Gastrocnemius medialis (tissue), 4 donors: ENCODE data around the gene CUTC. TPM values are rescaled to one million over a fixed set of nuclear protein-coding genes. Genes with fewer than 3 reads are reported as not detected.

Experiments used
- ATAC-seq, 2 donors: fragments of 150-250 bp; one replicate each; pipeline ENCODE4 v1.9.1; 2016
- DNase-seq, 2 donors: peaks; one replicate each; pipeline ENCODE4 v3.0.0-alpha.2; 2019
- H3K27ac ChIP-seq, 4 donors: fragments of 200-600 bp; sonication (generic); 1 replicate in 1 of 4; 2 replicates in 3 of 4; pipeline ENCODE4 v1.5.1; 2016 to 2018; ENCODE audit warnings: mild to moderate bottlenecking in 2 of 4, moderate library complexity in 1 of 4
- H3K27me3 ChIP-seq, 3 donors: fragments of 200-600 bp; sonication (generic) in 2 of 3; 1 replicate in 1 of 3; 2 replicates in 2 of 3; pipeline versions ENCODE4 v1.5.1 to v1.6.0; 2016 to 2019; ENCODE audit warnings: mild to moderate bottlenecking in 1 of 3, moderate library complexity in 1 of 3
- H3K36me3 ChIP-seq, 2 donors: fragments of 200-600 bp; sonication (generic) in 1 of 2; one replicate each; pipeline ENCODE4 v1.5.1; 2017 to 2018
- H3K4me1 ChIP-seq, 2 donors: fragments of 200-600 bp; sonication (generic) in 1 of 2; one replicate each; pipeline ENCODE4 v1.5.1; 2016 to 2017; ENCODE audit warnings: mild to moderate bottlenecking in 2 of 2
- H3K4me3 ChIP-seq, 4 donors: fragments of 200-600 bp; sonication (generic) in 3 of 4; 1 replicate in 1 of 4; 2 replicates in 3 of 4; pipeline ENCODE4 v1.5.1; 2016 to 2019; ENCODE audit warnings: mild to moderate bottlenecking in 2 of 4
- H3K9me3 ChIP-seq, 3 donors: fragments of 200-600 bp; sonication (generic) in 2 of 3; 1 replicate in 1 of 3; 2 replicates in 2 of 3; pipeline ENCODE4 v1.5.1; 2016 to 2019
- POLR2A ChIP-seq, 2 donors: fragments of 450-650 bp; IDR thresholded peaks; one replicate each; pipeline ENCODE4 v1.6.1; 2017; ENCODE audit warnings: antibody characterized with exemption in 2 of 2, mild to moderate bottlenecking in 2 of 2, moderate library complexity in 2 of 2
- in situ Hi-C, 4 donors: fragments of 200-750 bp; cut with MboI; loops; one replicate each; pipeline versions ENCODE4 v1.15.0 to v1.8.0; 2017; ENCODE audit warnings: low sequenced_read_pairs in 4 of 4
- intact Hi-C: fragments of 100-400 bp; cut with DNase I; formaldehyde crosslinking; loops from one replicate; pipeline ENCODE4 v1.15.1; 2023; ENCODE audit warnings: low total_unique reads
- total RNA-seq, 4 donors: library from RNA; depleted of rRNA; stranded (reverse); fragments of >200 nt; gene quantifications; one replicate each; pipeline versions ENCODE4 v1.1.0 to v1.2.3, GENCODE V29; 2016
- TF ChIP-seq, protein P1 (sequence below), 5 experiments: fragments of 450-650 bp in 3 of 5; fragments of 200-600 bp in 2 of 5; sonication (generic) in 2 of 5; IDR thresholded peaks in 4 of 5; conservative IDR thresholded peaks in 1 of 5; 1 replicate in 4 of 5; 2 replicates in 1 of 5; pipeline ENCODE4 v1.5.1; 2016 to 2019; ENCODE audit warnings: antibody characterized with exemption in 5 of 5, mild to moderate bottlenecking in 3 of 5, moderate library complexity in 3 of 5

CUTC gene
- total RNA-seq, 4 donors from 2014 or later, result 85.2 to 172 (median 126) TPM

DNA sequence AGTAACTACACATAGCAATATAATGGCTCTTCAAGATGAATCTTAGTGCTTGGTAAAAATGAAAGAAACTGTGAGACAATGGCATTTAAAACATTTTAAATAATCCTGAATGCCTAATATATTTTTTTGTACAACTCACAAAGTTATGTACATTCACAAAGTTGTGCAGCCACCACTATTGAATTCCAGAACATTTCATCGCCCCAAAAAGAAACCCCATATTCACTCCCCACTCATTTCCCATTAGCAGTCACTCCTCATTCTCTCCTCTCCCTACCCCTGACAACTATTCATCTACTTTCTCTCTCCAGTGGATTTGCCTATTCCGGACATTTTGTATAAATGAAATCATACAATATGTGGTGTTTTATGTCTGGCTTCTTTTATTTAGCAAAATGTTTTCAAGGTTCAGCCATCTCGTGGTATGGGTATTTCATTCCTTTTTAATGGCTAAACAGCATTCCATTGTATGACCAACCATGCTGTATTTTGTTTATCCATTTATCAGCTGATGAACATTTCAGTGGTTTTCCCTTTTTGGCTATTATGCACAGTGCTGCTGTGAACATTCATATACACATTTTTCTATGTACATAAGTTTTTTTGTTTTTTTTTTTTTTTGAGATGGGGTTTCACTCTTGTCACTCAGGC is 38.0 kb upstream of the CUTC start:
- Histone ChIP-seq H3K27ac (no peak overlapping the region), H3K9me3 (no peaks in the 10 kb centered on the region), H3K4me1 (no peaks in the 10 kb centered on the region), H3K4me3 (no peak overlapping the region), H3K27me3 (no peaks in the 10 kb centered on the region), H3K36me3 (peaks cover 0 to 41% of the 10 kb centered on the region in 2 donors)
- intact Hi-C loops (no loop called here), in situ Hi-C loops (no loop called here)
- ATAC-seq (no peak), DNase-seq (no peak)
- TF ChIP-seq, protein P1, sequence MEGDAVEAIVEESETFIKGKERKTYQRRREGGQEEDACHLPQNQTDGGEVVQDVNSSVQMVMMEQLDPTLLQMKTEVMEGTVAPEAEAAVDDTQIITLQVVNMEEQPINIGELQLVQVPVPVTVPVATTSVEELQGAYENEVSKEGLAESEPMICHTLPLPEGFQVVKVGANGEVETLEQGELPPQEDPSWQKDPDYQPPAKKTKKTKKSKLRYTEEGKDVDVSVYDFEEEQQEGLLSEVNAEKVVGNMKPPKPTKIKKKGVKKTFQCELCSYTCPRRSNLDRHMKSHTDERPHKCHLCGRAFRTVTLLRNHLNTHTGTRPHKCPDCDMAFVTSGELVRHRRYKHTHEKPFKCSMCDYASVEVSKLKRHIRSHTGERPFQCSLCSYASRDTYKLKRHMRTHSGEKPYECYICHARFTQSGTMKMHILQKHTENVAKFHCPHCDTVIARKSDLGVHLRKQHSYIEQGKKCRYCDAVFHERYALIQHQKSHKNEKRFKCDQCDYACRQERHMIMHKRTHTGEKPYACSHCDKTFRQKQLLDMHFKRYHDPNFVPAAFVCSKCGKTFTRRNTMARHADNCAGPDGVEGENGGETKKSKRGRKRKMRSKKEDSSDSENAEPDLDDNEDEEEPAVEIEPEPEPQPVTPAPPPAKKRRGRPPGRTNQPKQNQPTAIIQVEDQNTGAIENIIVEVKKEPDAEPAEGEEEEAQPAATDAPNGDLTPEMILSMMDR (IDR thresholded peaks at IDR 0.05 in 4 of 5, conservative IDR thresholded peaks at IDR 0.05 in 1 of 5), result no peak
- no peak for TF ChIP-seq POLR2A (IDR thresholded peaks at IDR 0.05)

DNA sequence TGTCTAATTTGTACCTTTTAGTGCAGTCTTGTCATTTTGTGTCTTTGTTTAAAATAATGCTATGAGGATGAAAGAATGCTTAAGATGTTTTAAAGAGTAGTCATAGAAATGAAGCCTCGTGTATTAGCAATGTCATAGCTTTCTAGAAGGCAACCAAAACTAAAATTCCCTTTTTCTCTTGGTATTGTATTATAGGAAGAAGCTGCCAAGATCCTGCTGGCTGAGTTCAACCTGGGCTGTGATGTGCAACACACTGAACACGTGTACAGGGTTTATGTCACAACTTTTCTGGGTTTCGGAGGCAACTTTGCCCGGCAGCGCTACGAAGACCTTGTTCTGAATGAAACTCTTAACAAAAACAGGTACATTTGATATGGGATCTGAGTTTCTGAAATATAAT is 36.3 kb upstream of the CUTC start:
- Histone ChIP-seq H3K36me3 (peaks cover 0 to 48% of the 10 kb centered on the region in 2 donors), H3K4me1 (no peaks in the 10 kb centered on the region), H3K9me3 (no peaks in the 10 kb centered on the region), H3K4me3 (no peak overlapping the region), H3K27me3 (no peaks in the 10 kb centered on the region), H3K27ac (no peak overlapping the region)
- TF ChIP-seq, protein P1 (IDR thresholded peaks at IDR 0.05 in 4 of 5, conservative IDR thresholded peaks at IDR 0.05 in 1 of 5), result no peak
- no peak for TF ChIP-seq POLR2A (IDR thresholded peaks at IDR 0.05)
- in situ Hi-C loops (no loop called here), intact Hi-C loops (no loop called here)
- no peak for ATAC-seq
- DNase-seq, result no peak

DNA sequence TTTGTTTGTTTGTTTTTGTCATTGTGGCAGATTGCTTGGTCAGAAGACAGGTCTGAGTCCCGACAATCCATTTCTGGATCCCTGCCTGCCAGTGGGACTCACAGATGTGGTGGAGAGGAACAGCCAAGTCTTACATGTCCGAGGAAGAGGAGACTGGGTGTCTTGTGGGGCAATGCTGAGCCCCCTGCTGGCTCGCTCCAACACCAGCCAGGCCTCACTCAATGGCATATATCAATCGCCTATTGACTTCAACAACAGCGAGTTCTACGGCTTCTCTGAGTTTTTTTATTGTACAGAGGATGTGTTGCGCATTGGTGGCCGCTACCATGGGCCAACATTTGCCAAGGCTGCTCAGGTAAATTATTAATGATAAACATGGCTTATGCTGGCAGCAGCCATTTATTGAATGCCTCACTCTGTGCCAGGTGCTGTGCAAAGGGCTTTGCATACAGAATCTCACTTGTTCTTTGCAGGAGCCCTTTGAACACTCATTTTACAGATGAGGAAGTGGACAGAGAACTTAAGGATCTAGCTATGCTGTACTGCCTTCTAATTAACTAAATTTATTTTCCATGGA is 33.4 kb upstream of the CUTC start:
- DNase-seq, result no peak
- TF ChIP-seq POLR2A (IDR thresholded peaks at IDR 0.05), result no peak
- TF ChIP-seq, protein P1 (IDR thresholded peaks at IDR 0.05 in 4 of 5, conservative IDR thresholded peaks at IDR 0.05 in 1 of 5), result no peak
- Histone ChIP-seq H3K4me1 (no peaks in the 10 kb centered on the region), H3K9me3 (no peaks in the 10 kb centered on the region), H3K36me3 (peaks cover 0 to 33% of the 10 kb centered on the region in 2 donors), H3K4me3 (no peak overlapping the region), H3K27ac (no peak overlapping the region), H3K27me3 (no peaks in the 10 kb centered on the region)
- ATAC-seq, result no peak
- in situ Hi-C loops (no loop called here), intact Hi-C loops (no loop called here)

DNA sequence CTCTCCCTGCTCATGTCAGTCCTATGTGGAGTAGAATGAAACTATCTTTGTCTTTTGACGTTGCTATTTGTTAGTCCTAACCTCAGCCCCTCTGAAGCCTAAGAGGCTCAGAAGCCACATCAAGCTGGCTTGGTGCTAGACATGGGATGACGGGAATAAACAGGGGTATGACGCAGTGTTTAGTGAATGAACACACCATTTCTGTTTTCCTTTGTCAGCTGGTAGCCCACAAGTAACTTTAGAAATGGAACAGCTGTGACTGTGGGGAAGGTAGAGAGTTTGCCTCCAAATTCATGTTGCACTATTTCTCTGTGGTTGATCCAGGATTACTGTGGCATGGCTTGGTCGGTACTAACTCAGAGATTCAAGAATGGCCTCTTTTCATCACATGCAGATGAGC is 31.4 kb upstream of the CUTC start:
- H3K36me3 ChIP-seq, result peaks cover 0 to 38% of the 10 kb centered on the region in 2 donors
- H3K9me3 ChIP-seq, result no peaks in the 10 kb centered on the region
- in situ Hi-C loops, result loop anchor here in 2 of 4 donors (25.0 kb wide), 1 partner anchor 263 kb away; the partner anchor contains the start of gene GOT1 (in 2 of the 2)
- no peak overlapping the region for H3K27ac ChIP-seq
- no peak for TF ChIP-seq POLR2A (IDR thresholded peaks at IDR 0.05)
- TF ChIP-seq, protein P1 (IDR thresholded peaks at IDR 0.05 in 4 of 5, conservative IDR thresholded peaks at IDR 0.05 in 1 of 5), result no peak
- ATAC-seq (peak in 1 of 2 donors; percentile 53), DNase-seq (no peak)
- no peaks in the 10 kb centered on the region for H3K27me3 ChIP-seq
- H3K4me1 ChIP-seq, result no peaks in the 10 kb centered on the region
- intact Hi-C loops, result no loop called here
- no peak overlapping the region for H3K4me3 ChIP-seq
